GM04503 (cell line): ENCODE measurements around the gene STPG2.

ENCODE experiments used
- DNase-seq: peaks from one replicate; pipeline ENCODE4 v3.0.0-alpha.2; 2012; ENCODE audit warnings: low read depth

STPG2 gene

GRCh38 chr4:98093662-98094061 lies 49.6 kb downstream of the STPG2 start:
- no peak for DNase-seq

GRCh38 chr4:98092833-98093439 lies 50.3 kb downstream of the STPG2 start:
- DNase-seq, result no peak

GRCh38 chr4:98081936-98082335 lies 61.3 kb downstream of the STPG2 start:
- no peak for DNase-seq

GRCh38 chr4:98068495-98068894 lies 74.8 kb downstream of the STPG2 start:
- no peak for DNase-seq

GRCh38 chr4:98055800-98056501 lies 87.3 kb downstream of the STPG2 start:
- DNase-seq, result no peak

GRCh38 chr4:98046665-98047064 lies 96.6 kb downstream of the STPG2 start:
- DNase-seq, result no peak

GRCh38 chr4:98030059-98030458 lies 113.2 kb downstream of the STPG2 start:
- DNase-seq, result no peak

GRCh38 chr4:98027827-98028226 lies 115.4 kb downstream of the STPG2 start:
- DNase-seq, result no peak

- no peak for DNase-seq
Measured at GRCh38 chr4:98026362-98026761, 116.9 kb downstream of the STPG2 start.

- no peak for DNase-seq
Measured at GRCh38 chr4:98006814-98007412, 136.4 kb downstream of the STPG2 start.

- DNase-seq, result no peak
Measured at GRCh38 chr4:98006060-98006459, 137.2 kb downstream of the STPG2 start.

- DNase-seq, result no peak
Measured at GRCh38 chr4:98000940-98001339, 142.3 kb downstream of the STPG2 start.

GRCh38 chr4:97998203-97998602 lies 145.1 kb downstream of the STPG2 start:
- DNase-seq, result no peak

GRCh38 chr4:97994765-97995465 lies 148.4 kb downstream of the STPG2 start:
- no peak for DNase-seq

GRCh38 chr4:97990409-97990808 lies 152.9 kb downstream of the STPG2 start:
- DNase-seq, result no peak

- DNase-seq, result no peak
Measured at GRCh38 chr4:97987019-97987648, 156.1 kb downstream of the STPG2 start.

GRCh38 chr4:97984545-97985131 lies 158.6 kb downstream of the STPG2 start:
- no peak for DNase-seq

GRCh38 chr4:97978791-97979488 lies 164.3 kb downstream of the STPG2 start:
- DNase-seq, result no peak

GRCh38 chr4:97953171-97953941 lies 189.9 kb downstream of the STPG2 start:
- no peak for DNase-seq

GRCh38 chr4:97952763-97953162 lies 190.5 kb downstream of the STPG2 start:
- DNase-seq, result no peak

- no peak for DNase-seq
Measured at GRCh38 chr4:97950836-97951235, 192.4 kb downstream of the STPG2 start.
